Right lobe of liver (tissue), 4 donors: Measurements from ENCODE around the gene FMN2.

ENCODE experiments used
- CTCF ChIP-seq, 4 donors: fragments of 200-600 bp in 3 of 4; fragments of 450-650 bp in 1 of 4; IDR thresholded peaks; one replicate each; pipeline versions ENCODE4 v1.5.1 to v1.8.0; 2016 to 2022; ENCODE audit warnings: antibody characterized with exemption in 4 of 4, mild to moderate bottlenecking in 2 of 4
- POLR2A ChIP-seq: fragments of 450-650 bp; IDR thresholded peaks from one replicate; pipeline ENCODE4 v1.6.1; 2017; ENCODE audit warnings: antibody characterized with exemption, mild to moderate bottlenecking
- donor health status: DM: no; HTN: no; CAD: no.
- donor health status: DM: no; HTN: no; CAD: no.
- donor health status: DM: no; HTN: yes; CAD: no.

- TF ChIP-seq POLR2A: no peak
- TF ChIP-seq CTCF (IDR thresholded peaks at IDR 0.05): no peak
Measured at GRCh38 chr1:240285540-240285939, 193.9 kb downstream of the FMN2 start.
